Daoy (cell line): ENCODE measurements around the gene EFHD1. TPM values are rescaled to one million over a fixed set of nuclear protein-coding genes. Genes with fewer than 3 reads are reported as not detected.
"Not testable (repeated sequence)": the region's sequence is repeated elsewhere in the genome, so short reads cannot be mapped to it uniquely, and the experiment has no call there.

Experiments used
- DNase-seq: peaks from one replicate; pipeline ENCODE4 v3.0.0-alpha.2; 2015; ENCODE audit warnings: low read depth
- total RNA-seq: library from RNA; depleted of rRNA; stranded (reverse); fragments of >200 nt; shearing (Covaris generic); gene quantifications from 2 replicates; pipeline ENCODE4 v1.2.3, GENCODE V29; 2014

The EFHD1 gene
- total RNA-seq, 1 experiment from 2014 or later: 0.06 TPM

GRCh38 chr2:232649033-232649432, 15.6 kb downstream of the EFHD1 start:
- DNase-seq: no peak

- no peak for DNase-seq
Observed at GRCh38 chr2:232652505-232652851, 19.1 kb downstream of the EFHD1 start.

- DNase-seq: no peak
Observed at GRCh38 chr2:232653441-232653840, 20.0 kb downstream of the EFHD1 start.

- no peak for DNase-seq
Observed at GRCh38 chr2:232655392-232655791, 22.0 kb downstream of the EFHD1 start.

- no peak for DNase-seq
Observed at GRCh38 chr2:232658217-232658785, 24.9 kb downstream of the EFHD1 start.

- DNase-seq: peak; percentile 22
Observed at GRCh38 chr2:232659359-232659758, 26.0 kb downstream of the EFHD1 start.

- DNase-seq: no peak
Observed at GRCh38 chr2:232662486-232663260, 29.3 kb downstream of the EFHD1 start.

- DNase-seq: no peak
Observed at GRCh38 chr2:232666051-232666805, 32.8 kb downstream of the EFHD1 start.

- DNase-seq: no peak
Observed at GRCh38 chr2:232667989-232668583, 34.7 kb downstream of the EFHD1 start.

GRCh38 chr2:232668805-232669444, 35.5 kb downstream of the EFHD1 start:
- peak; percentile 23 for DNase-seq

- DNase-seq: no peak
Observed at GRCh38 chr2:232672588-232672987, 39.2 kb downstream of the EFHD1 start.

GRCh38 chr2:232674491-232674890, 41.1 kb downstream of the EFHD1 start:
- no peak for DNase-seq

- DNase-seq: no peak
Observed at GRCh38 chr2:232675381-232675780, 42.0 kb downstream of the EFHD1 start.

- DNase-seq: no peak
Observed at GRCh38 chr2:232680006-232680405, 46.6 kb downstream of the EFHD1 start.

- no peak for DNase-seq
Observed at GRCh38 chr2:232681527-232681926, 48.1 kb downstream of the EFHD1 start.

- no peak for DNase-seq
Observed at GRCh38 chr2:232683368-232683767, 50.0 kb downstream of the EFHD1 start.

- DNase-seq: not testable (repeated sequence)
Observed at GRCh38 chr2:232685391-232685790, 52.0 kb downstream of the EFHD1 start.

GRCh38 chr2:232687382-232688160, 54.2 kb downstream of the EFHD1 start:
- no peak for DNase-seq

GRCh38 chr2:232688201-232688600, 54.8 kb downstream of the EFHD1 start:
- no peak for DNase-seq

GRCh38 chr2:232689152-232689910, 55.9 kb downstream of the EFHD1 start:
- DNase-seq: peak; percentile 28
